SK-N-SH treated with all-trans-retinoic acid at 6 μM for 48 hours (cell line): Measurements from ENCODE around the gene AKNA.

Experiments used
- ATAC-seq: fragments of 200-7000 bp; cut with Tn5 transposase; 3 replicates; pipeline ENCODE4 v1.9.1; 2020; ENCODE audit warnings: mild to moderate bottlenecking, moderate library complexity
- ARNTL ChIP-seq: fragments of 450-650 bp; formaldehyde crosslinking; IDR thresholded peaks from 2 replicates; pipeline ENCODE4 v1.5.0; 2020; ENCODE audit warnings: low read depth, mild to moderate bottlenecking, moderate library complexity, borderline replicate concordance
- CSDC2 ChIP-seq: fragments of 250-450 bp; sonication (Bioruptor Pico); IDR thresholded peaks from 2 replicates; pipeline ENCODE4 v1.5.0; 2020; ENCODE audit warnings: mild to moderate bottlenecking, moderate library complexity
- ESRRG ChIP-seq: fragments of 250-450 bp; sonication (Bioruptor Pico); IDR thresholded peaks from 2 replicates; pipeline ENCODE4 v1.6.1; 2021; ENCODE audit warnings: mild to moderate bottlenecking
- ISL1 ChIP-seq: fragments of 250-450 bp; sonication (Bioruptor Pico); IDR thresholded peaks from 2 replicates; pipeline ENCODE4 v2.1.2; 2022; ENCODE audit warnings: mild to moderate bottlenecking, moderate library complexity
- OSR1 ChIP-seq: fragments of 250-450 bp; sonication (Bioruptor Pico); IDR thresholded peaks from 2 replicates; pipeline ENCODE4 v1.8.0; 2022; ENCODE audit warnings: moderate library complexity, mild to moderate bottlenecking, inconsistent platforms
- RARB ChIP-seq: fragments of 250-450 bp; sonication (Bioruptor Pico); IDR thresholded peaks from 2 replicates; pipeline ENCODE4 v1.8.0; 2021; ENCODE audit warnings: mild to moderate bottlenecking, moderate library complexity
- SNAI2 ChIP-seq: fragments of 250-450 bp; sonication (Bioruptor Pico); IDR thresholded peaks from 2 replicates; pipeline ENCODE4 v1.5.0; 2020; ENCODE audit warnings: mild to moderate bottlenecking, moderate library complexity
- TCF4 ChIP-seq: fragments of 250-450 bp; sonication (Bioruptor Pico); IDR thresholded peaks from 2 replicates; pipeline ENCODE4 v1.8.0; 2021; ENCODE audit warnings: mild to moderate bottlenecking, moderate library complexity, borderline replicate concordance
- TOX ChIP-seq: fragments of 250-450 bp; sonication (Bioruptor Pico); IDR thresholded peaks from 2 replicates; pipeline ENCODE4 v1.8.0; 2021; ENCODE audit warnings: mild to moderate bottlenecking, moderate library complexity, borderline replicate concordance
- ZC3H10 ChIP-seq: fragments of 250-450 bp; sonication (Bioruptor Pico); IDR thresholded peaks from 2 replicates; pipeline ENCODE4 v1.5.1; 2021; ENCODE audit warnings: mild to moderate bottlenecking, moderate library complexity
- ZFP3 ChIP-seq: fragments of 250-450 bp; sonication (Bioruptor Pico); IDR thresholded peaks from 2 replicates; pipeline ENCODE4 v1.5.0; 2020; ENCODE audit warnings: mild to moderate bottlenecking, moderate library complexity
- ZFP30 ChIP-seq: fragments of 450-650 bp; formaldehyde crosslinking; IDR thresholded peaks from 2 replicates; pipeline ENCODE4 v1.5.0; 2022; ENCODE audit warnings: mild to moderate bottlenecking, moderate library complexity
- ZNF565 ChIP-seq: fragments of 450-650 bp; formaldehyde crosslinking; conservative IDR thresholded peaks from 2 replicates; pipeline ENCODE4 v1.5.0; 2020; ENCODE audit warnings: low read depth, mild to moderate bottlenecking, moderate library complexity
- ZNF70 ChIP-seq: fragments of 450-650 bp; formaldehyde crosslinking; IDR thresholded peaks from 2 replicates; pipeline ENCODE4 v1.5.0; 2020; ENCODE audit warnings: mild to moderate bottlenecking, moderate library complexity
- ZNF8 ChIP-seq: fragments of 450-650 bp; formaldehyde crosslinking; IDR thresholded peaks from 2 replicates; pipeline ENCODE4 v1.5.0; 2020; ENCODE audit warnings: mild to moderate bottlenecking, moderate library complexity
- TF ChIP-seq, protein P1 (sequence below): fragments of 250-450 bp; sonication (Bioruptor Pico); IDR thresholded peaks from 2 replicates; pipeline ENCODE4 v1.5.0; 2020; ENCODE audit warnings: mild to moderate bottlenecking, moderate library complexity
- TF ChIP-seq, protein P2 (sequence below): fragments of 250-450 bp; sonication (Bioruptor Pico); IDR thresholded peaks from 2 replicates; pipeline ENCODE4 v1.8.0; 2020; ENCODE audit warnings: mild to moderate bottlenecking, moderate library complexity, borderline replicate concordance
- TF ChIP-seq, protein P3 (sequence below): fragments of 250-450 bp; sonication (Bioruptor Pico); IDR thresholded peaks from 2 replicates; pipeline ENCODE4 v1.5.1; 2021; ENCODE audit warnings: mild to moderate bottlenecking, moderate library complexity
- TF ChIP-seq, protein P4 (sequence below): fragments of 250-450 bp; sonication (Bioruptor Pico); IDR thresholded peaks from 2 replicates; pipeline ENCODE4 v1.8.0; 2021; ENCODE audit warnings: low read depth, mild to moderate bottlenecking, moderate library complexity, borderline replicate concordance

Gene AKNA

DNA sequence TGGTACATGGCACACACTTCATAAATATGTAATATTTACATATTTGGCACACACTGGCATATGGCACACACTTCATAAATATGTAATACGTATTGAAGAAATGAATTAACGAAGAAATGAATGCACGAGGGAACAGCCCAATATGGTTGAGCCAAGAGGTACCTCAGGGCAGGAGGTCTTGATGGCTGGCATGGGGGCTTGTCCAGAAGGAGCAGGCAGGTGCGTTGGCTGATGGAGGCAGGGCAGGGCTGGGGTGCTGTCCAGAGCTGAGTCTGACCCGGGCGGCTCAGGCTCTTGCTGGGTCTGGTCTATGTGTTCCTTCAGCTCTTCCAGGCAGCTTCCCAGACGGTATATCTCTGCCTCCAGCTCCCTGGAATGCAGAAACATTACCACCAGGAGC, 26.2 kb downstream of the AKNA start (continued):
- TF ChIP-seq, protein P1, sequence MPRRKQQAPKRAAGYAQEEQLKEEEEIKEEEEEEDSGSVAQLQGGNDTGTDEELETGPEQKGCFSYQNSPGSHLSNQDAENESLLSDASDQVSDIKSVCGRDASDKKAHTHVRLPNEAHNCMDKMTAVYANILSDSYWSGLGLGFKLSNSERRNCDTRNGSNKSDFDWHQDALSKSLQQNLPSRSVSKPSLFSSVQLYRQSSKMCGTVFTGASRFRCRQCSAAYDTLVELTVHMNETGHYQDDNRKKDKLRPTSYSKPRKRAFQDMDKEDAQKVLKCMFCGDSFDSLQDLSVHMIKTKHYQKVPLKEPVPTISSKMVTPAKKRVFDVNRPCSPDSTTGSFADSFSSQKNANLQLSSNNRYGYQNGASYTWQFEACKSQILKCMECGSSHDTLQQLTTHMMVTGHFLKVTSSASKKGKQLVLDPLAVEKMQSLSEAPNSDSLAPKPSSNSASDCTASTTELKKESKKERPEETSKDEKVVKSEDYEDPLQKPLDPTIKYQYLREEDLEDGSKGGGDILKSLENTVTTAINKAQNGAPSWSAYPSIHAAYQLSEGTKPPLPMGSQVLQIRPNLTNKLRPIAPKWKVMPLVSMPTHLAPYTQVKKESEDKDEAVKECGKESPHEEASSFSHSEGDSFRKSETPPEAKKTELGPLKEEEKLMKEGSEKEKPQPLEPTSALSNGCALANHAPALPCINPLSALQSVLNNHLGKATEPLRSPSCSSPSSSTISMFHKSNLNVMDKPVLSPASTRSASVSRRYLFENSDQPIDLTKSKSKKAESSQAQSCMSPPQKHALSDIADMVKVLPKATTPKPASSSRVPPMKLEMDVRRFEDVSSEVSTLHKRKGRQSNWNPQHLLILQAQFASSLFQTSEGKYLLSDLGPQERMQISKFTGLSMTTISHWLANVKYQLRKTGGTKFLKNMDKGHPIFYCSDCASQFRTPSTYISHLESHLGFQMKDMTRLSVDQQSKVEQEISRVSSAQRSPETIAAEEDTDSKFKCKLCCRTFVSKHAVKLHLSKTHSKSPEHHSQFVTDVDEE (CRISPR knock-in tag), result no peak
- TF ChIP-seq ZFP30 (CRISPR knock-in tag) (no peak), ZC3H10 (CRISPR knock-in tag) (no peak), ARNTL (CRISPR knock-in tag) (no peak)
- TF ChIP-seq, all 23 proteins: peak for 0

DNA sequence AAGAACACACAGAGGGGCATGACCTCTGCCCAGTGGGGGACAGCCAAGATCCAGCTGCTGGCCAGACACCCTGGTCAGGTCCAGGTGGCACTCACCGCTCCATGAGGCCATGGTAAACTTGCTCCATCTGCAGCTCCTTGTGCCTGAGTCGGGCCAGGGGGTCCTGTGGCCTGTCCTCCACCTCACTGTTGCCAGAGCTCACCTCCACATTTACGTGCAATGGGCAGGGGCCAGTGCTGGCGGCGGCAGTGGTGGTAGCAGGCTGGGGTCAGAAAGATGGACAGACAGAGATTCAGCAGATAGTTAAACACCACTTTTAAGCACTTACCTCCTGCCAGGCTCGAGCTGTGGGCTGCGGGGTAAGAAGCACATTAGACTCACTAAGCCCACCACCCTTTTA, 28.0 kb downstream of the AKNA start:
- no peak for ATAC-seq
- TF ChIP-seq, protein P1 (CRISPR knock-in tag), result no peak
- no peak for TF ChIP-seq SNAI2 (CRISPR knock-in tag)
- no peak for TF ChIP-seq ZFP3 (CRISPR knock-in tag)
- no peak for TF ChIP-seq OSR1
- no peak for TF ChIP-seq TOX
- TF ChIP-seq, protein P2, sequence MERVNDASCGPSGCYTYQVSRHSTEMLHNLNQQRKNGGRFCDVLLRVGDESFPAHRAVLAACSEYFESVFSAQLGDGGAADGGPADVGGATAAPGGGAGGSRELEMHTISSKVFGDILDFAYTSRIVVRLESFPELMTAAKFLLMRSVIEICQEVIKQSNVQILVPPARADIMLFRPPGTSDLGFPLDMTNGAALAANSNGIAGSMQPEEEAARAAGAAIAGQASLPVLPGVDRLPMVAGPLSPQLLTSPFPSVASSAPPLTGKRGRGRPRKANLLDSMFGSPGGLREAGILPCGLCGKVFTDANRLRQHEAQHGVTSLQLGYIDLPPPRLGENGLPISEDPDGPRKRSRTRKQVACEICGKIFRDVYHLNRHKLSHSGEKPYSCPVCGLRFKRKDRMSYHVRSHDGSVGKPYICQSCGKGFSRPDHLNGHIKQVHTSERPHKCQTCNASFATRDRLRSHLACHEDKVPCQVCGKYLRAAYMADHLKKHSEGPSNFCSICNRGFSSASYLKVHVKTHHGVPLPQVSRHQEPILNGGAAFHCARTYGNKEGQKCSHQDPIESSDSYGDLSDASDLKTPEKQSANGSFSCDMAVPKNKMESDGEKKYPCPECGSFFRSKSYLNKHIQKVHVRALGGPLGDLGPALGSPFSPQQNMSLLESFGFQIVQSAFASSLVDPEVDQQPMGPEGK, result no peak
- TF ChIP-seq ZNF70, result no peak
- no peak for TF ChIP-seq ZNF8 (CRISPR knock-in tag)
- no peak for TF ChIP-seq ZC3H10 (CRISPR knock-in tag)
- TF ChIP-seq, protein P3, sequence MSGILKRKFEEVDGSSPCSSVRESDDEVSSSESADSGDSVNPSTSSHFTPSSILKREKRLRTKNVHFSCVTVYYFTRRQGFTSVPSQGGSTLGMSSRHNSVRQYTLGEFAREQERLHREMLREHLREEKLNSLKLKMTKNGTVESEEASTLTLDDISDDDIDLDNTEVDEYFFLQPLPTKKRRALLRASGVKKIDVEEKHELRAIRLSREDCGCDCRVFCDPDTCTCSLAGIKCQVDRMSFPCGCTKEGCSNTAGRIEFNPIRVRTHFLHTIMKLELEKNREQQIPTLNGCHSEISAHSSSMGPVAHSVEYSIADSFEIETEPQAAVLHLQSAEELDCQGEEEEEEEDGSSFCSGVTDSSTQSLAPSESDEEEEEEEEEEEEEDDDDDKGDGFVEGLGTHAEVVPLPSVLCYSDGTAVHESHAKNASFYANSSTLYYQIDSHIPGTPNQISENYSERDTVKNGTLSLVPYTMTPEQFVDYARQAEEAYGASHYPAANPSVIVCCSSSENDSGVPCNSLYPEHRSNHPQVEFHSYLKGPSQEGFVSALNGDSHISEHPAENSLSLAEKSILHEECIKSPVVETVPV (CRISPR knock-in tag), result no peak
- TF ChIP-seq ISL1 (CRISPR knock-in tag), result no peak
- TF ChIP-seq, protein P4, sequence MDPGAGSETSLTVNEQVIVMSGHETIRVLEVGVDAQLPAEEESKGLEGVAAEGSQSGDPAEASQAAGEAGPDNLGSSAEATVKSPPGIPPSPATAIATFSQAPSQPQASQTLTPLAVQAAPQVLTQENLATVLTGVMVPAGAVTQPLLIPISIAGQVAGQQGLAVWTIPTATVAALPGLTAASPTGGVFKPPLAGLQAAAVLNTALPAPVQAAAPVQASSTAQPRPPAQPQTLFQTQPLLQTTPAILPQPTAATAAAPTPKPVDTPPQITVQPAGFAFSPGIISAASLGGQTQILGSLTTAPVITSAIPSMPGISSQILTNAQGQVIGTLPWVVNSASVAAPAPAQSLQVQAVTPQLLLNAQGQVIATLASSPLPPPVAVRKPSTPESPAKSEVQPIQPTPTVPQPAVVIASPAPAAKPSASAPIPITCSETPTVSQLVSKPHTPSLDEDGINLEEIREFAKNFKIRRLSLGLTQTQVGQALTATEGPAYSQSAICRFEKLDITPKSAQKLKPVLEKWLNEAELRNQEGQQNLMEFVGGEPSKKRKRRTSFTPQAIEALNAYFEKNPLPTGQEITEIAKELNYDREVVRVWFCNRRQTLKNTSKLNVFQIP (CRISPR knock-in tag), result no peak
- TF ChIP-seq TCF4 (CRISPR knock-in tag), result no peak
- TF ChIP-seq ZNF565 (CRISPR knock-in tag), result no peak
- TF ChIP-seq ESRRG (CRISPR knock-in tag), result no peak
- TF ChIP-seq, all 23 proteins: peak for 0

DNA sequence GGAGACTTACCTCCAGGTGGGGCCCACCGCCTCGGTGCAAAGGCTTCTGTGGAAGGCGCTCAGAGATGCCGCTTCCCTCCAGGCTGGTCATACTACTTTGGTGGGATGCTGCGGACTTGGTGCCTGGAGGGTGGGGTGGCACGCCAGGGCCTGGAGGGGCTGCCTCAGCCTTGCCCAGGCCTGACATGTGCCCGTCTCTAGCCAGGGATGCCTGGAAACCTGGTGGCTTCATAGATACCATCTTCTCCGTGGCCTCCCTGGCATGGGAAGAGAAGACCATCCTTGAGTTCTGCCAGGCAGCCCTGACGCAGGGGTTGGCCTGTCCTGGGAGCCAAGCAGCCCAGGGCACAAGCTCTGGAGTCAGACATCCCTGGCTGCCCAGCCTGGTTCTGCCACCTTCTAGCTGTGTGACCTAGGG, 29.9 kb downstream of the AKNA start:
- no peak for ATAC-seq
- TF ChIP-seq RARB (CRISPR knock-in tag) (no peak), ZNF8 (CRISPR knock-in tag) (no peak), CSDC2 (no peak), ISL1 (CRISPR knock-in tag) (no peak), ZNF565 (CRISPR knock-in tag) (no peak), ZFP30 (CRISPR knock-in tag) (no peak), ESRRG (CRISPR knock-in tag) (no peak), ZC3H10 (CRISPR knock-in tag) (no peak)
- TF ChIP-seq, protein P2, result no peak
